SJSA1 (cell line): Measurements from ENCODE around the gene ACKR3. TPM values are rescaled to one million over a fixed set of nuclear protein-coding genes. Genes with fewer than 3 reads are reported as not detected.

Source experiments
- DNase-seq, 2 experiments: peaks; one replicate each; pipeline ENCODE4 v3.0.0-alpha.2; 2015 to 2020; ENCODE audit warnings: low spot score in 2 of 2, low read depth in 1 of 2
- H3K27ac ChIP-seq: fragments of 250-450 bp; sonication (Bioruptor Pico); 2 replicates; pipeline ENCODE4 v1.5.1; 2020; ENCODE audit warnings: mild to moderate bottlenecking, moderate library complexity
- H3K27me3 ChIP-seq: fragments of 250-450 bp; sonication (Bioruptor Pico); replicated peaks from 2 replicates; pipeline ENCODE4 v1.5.1; 2020; ENCODE audit warnings: mild to moderate bottlenecking, moderate library complexity
- H3K36me3 ChIP-seq: fragments of 250-450 bp; sonication (Bioruptor Pico); 2 replicates; pipeline ENCODE4 v1.5.1; 2020; ENCODE audit warnings: mild to moderate bottlenecking
- H3K4me1 ChIP-seq: fragments of 250-450 bp; sonication (Bioruptor Pico); replicated peaks from 2 replicates; pipeline ENCODE4 v1.6.1; 2021; ENCODE audit warnings: mild to moderate bottlenecking
- H3K4me3 ChIP-seq: fragments of 250-450 bp; sonication (Bioruptor Pico); 2 replicates; pipeline ENCODE4 v1.5.1; 2020; ENCODE audit warnings: mild to moderate bottlenecking
- H3K9me3 ChIP-seq: fragments of 250-450 bp; sonication (Bioruptor Pico); replicated peaks from 2 replicates; pipeline ENCODE4 v1.5.1; 2020; ENCODE audit warnings: mild to moderate bottlenecking
- total RNA-seq: library from RNA; depleted of rRNA; stranded (reverse); fragments of >200 nt; shearing (Covaris generic); gene quantifications from 2 replicates; pipeline ENCODE4 v1.2.3, GENCODE V29; 2014

Gene ACKR3
- total RNA-seq, 1 experiment from 2014 or later: 8.5 TPM

DNA sequence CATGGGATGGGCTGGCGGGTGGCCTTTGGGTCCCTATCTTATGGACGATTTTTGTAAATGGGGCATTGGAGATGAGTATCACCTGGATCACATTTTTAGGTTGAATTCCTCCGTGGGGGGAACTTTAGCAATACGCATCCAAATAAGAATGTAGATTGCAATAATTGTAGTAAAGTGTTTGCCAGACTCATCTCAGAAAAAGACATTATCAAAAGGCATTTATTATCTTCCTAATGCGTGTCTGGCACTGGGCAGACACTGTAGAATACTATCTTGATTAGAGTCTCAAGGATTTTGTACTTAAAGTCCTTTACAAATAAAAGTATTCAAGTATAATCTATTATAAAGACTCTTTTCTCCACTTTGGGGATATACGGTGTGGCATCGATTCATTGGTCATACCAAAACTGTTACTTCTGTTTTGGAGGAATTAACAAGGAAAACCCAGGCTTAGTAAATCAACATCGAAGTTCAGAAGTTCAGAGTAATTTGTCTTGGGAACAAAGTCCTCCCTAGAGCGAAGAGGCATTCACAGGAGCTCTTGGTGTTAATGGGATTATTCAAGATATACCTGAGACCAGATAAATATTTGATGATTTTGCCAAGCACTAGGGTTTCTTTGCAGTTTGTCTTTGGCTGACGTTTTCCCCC, 578 bp upstream of the ACKR3 start:
- Histone ChIP-seq H3K4me3 (no peak overlapping the region), H3K27me3 (no peaks in the 10 kb centered on the region)

GRCh38 chr2:236570081-236570868, 650 bp downstream of the ACKR3 start:
- Histone ChIP-seq H3K4me1 (peaks cover 16% of the 10 kb centered on the region), H3K4me3 (peak overlapping the region; percentile 31), H3K36me3 (no peaks in the 10 kb centered on the region), H3K27ac (no peak overlapping the region), H3K9me3 (no peaks in the 10 kb centered on the region), H3K27me3 (no peaks in the 10 kb centered on the region)
- DNase-seq: peak in 1 of 2 experiments; percentile 33

More for the DNA sequence above, 578 bp upstream of the ACKR3 start:
- DNase-seq: no peak
- no peaks in the 10 kb centered on the region for H3K9me3 ChIP-seq
- no peak overlapping the region for H3K27ac ChIP-seq
- peaks cover 16% of the 10 kb centered on the region for H3K4me1 ChIP-seq
- H3K36me3 ChIP-seq: no peaks in the 10 kb centered on the region

DNA sequence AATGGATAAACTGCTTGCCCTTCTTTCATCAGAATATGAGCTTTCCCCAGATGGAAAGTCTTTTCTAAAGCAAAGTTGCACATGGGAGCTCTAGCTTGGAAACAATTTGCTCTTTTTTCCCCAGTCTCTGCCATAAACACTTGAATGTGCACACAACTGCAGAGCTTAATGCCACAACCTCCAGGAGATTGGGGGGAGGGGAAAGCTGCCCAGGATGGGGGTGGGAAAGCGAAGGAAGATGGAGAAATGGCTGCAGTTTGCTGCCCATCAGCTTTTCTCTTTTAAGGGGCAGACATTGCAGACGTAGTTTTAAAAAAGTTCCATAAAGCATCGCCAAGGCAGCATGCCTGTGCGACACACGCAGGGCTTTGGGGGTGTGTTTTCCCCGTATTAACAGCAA, 1.5 kb downstream of the ACKR3 start:
- DNase-seq: no peak
- H3K27me3 ChIP-seq: no peaks in the 10 kb centered on the region
- no peaks in the 10 kb centered on the region for H3K9me3 ChIP-seq
- H3K27ac ChIP-seq: no peak overlapping the region
- peaks cover 16% of the 10 kb centered on the region for H3K4me1 ChIP-seq
- H3K4me3 ChIP-seq: no peak overlapping the region
- no peaks in the 10 kb centered on the region for H3K36me3 ChIP-seq

GRCh38 chr2:236572482-236572881, 2.9 kb downstream of the ACKR3 start:
- no peak for DNase-seq
- Histone ChIP-seq H3K27ac (no peak overlapping the region), H3K9me3 (no peaks in the 10 kb centered on the region), H3K4me1 (peaks cover 16% of the 10 kb centered on the region), H3K4me3 (no peak overlapping the region), H3K36me3 (no peaks in the 10 kb centered on the region), H3K27me3 (no peaks in the 10 kb centered on the region)

- no peak for DNase-seq
- no peak overlapping the region for H3K27ac ChIP-seq
- H3K4me3 ChIP-seq: no peak overlapping the region
- peaks cover 16% of the 10 kb centered on the region for H3K4me1 ChIP-seq
- no peaks in the 10 kb centered on the region for H3K36me3 ChIP-seq
- H3K9me3 ChIP-seq: no peaks in the 10 kb centered on the region
- H3K27me3 ChIP-seq: no peaks in the 10 kb centered on the region
Measured at GRCh38 chr2:236573066-236573929, 3.7 kb downstream of the ACKR3 start.

GRCh38 chr2:236574000-236574399, 4.4 kb downstream of the ACKR3 start:
- no peaks in the 10 kb centered on the region for H3K9me3 ChIP-seq
- H3K27me3 ChIP-seq: no peaks in the 10 kb centered on the region
- H3K4me3 ChIP-seq: no peak overlapping the region
- H3K36me3 ChIP-seq: no peaks in the 10 kb centered on the region
- DNase-seq: no peak
- peaks cover 16% of the 10 kb centered on the region for H3K4me1 ChIP-seq
- H3K27ac ChIP-seq: no peak overlapping the region

DNA sequence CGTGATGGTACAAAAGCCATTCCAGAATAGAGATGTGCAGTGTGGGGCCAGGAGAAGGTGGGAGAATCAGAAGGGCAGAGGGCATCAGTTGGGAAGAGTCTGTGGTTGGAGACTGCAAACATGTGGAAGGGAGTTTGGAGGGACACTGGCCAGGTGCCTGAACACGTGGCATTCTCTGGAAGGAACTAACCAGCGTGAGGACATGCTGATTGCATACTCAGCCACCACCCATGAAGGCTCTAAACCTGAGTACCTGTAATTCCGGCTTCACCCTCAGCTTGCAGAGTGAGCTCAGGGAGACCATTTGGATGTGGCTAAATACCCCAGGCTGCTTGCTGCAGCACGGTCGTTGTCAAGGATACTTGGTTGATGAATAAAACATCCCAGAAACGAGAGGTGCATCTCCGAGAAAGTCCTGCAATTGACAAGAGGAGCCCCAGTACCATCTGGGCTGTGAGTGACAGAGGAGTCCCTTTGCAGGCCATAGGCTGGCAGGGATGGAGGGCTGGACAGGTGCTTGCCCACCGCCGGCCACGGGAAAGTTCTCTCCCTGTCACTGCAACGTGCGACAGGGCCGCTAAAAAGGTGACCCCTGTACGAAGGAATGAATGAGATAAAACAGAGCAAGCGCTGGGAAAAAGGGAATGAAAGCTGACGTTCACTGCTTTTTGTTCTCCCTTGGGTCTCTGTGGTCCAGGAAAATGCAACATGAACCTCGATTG, 5.0 kb downstream of the ACKR3 start:
- DNase-seq: no peak
- Histone ChIP-seq H3K4me3 (no peak overlapping the region), H3K36me3 (no peaks in the 10 kb centered on the region), H3K27me3 (no peaks in the 10 kb centered on the region), H3K9me3 (no peaks in the 10 kb centered on the region), H3K27ac (no peak overlapping the region), H3K4me1 (peaks cover 11% of the 10 kb centered on the region)

GRCh38 chr2:236575510-236575909, 5.9 kb downstream of the ACKR3 start:
- H3K4me3 ChIP-seq: no peak overlapping the region

DNA sequence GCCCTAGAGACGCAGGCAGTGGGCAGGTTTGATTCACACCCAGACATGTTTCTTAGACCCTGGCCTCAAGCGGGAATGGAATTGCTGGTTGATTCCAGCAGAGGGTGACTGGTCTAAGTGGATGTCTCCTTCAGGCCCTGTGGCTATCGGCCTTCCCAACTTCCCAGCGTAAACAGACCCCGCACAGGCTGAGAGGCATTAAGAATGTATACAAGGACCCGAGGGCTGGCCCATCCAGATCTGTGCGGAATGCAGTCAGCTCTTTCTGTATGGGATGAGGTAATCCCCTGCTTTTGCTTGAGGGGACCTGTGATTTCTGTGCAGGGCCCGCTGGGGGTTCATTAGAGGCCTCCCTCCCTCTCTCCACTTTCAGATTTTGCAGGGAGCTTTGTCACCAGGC, 6.5 kb downstream of the ACKR3 start:
- H3K4me1 ChIP-seq: peaks cover under 1% of the 10 kb centered on the region; the same call in 1 of the 2 replicates
- DNase-seq: peak; percentile 46 to 62
- H3K27ac ChIP-seq: no peak overlapping the region
- no peak overlapping the region for H3K4me3 ChIP-seq
- no peaks in the 10 kb centered on the region for H3K36me3 ChIP-seq
- H3K27me3 ChIP-seq: no peaks in the 10 kb centered on the region
- H3K9me3 ChIP-seq: no peaks in the 10 kb centered on the region

More at GRCh38 chr2:236575510-236575909, 5.9 kb downstream of the ACKR3 start:
- H3K27ac ChIP-seq: no peak overlapping the region
- H3K9me3 ChIP-seq: no peaks in the 10 kb centered on the region
- no peaks in the 10 kb centered on the region for H3K27me3 ChIP-seq
- DNase-seq: no peak
- peaks cover 6% of the 10 kb centered on the region for H3K4me1 ChIP-seq
- H3K36me3 ChIP-seq: no peaks in the 10 kb centered on the region

DNA sequence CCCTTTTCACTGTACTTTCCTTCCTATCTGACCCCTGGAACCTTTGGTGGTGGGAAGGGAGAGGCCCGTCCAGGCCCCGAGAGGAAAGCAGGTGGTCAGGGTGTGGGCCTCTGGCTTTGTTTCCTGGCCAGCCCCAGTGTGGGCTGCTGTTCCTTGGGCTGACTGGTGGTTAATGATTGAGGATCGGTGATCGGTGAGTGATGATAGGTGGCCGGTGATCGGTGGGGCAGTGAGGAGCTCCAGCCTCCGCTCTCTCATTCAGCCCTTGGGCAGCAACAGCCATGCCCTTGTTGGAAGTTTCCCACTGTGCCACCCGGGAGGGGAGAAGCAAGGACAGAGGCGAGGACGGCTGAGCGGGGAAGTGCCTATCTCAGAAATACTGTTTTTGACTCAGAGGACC, 7.3 kb downstream of the ACKR3 start:
- Histone ChIP-seq H3K27ac (no peak overlapping the region), H3K27me3 (no peaks in the 10 kb centered on the region), H3K9me3 (no peaks in the 10 kb centered on the region), H3K4me3 (no peak overlapping the region), H3K4me1 (no peaks in the 10 kb centered on the region; the same call in 1 of the 2 replicates), H3K36me3 (no peaks in the 10 kb centered on the region)
- DNase-seq: no peak

GRCh38 chr2:236577481-236578410, 8.1 kb downstream of the ACKR3 start:
- Histone ChIP-seq H3K36me3 (no peaks in the 10 kb centered on the region), H3K4me1 (no peaks in the 10 kb centered on the region; the same call in 1 of the 2 replicates), H3K27ac (no peak overlapping the region), H3K9me3 (no peaks in the 10 kb centered on the region), H3K27me3 (no peaks in the 10 kb centered on the region), H3K4me3 (no peak overlapping the region)
- DNase-seq: no peak

DNA sequence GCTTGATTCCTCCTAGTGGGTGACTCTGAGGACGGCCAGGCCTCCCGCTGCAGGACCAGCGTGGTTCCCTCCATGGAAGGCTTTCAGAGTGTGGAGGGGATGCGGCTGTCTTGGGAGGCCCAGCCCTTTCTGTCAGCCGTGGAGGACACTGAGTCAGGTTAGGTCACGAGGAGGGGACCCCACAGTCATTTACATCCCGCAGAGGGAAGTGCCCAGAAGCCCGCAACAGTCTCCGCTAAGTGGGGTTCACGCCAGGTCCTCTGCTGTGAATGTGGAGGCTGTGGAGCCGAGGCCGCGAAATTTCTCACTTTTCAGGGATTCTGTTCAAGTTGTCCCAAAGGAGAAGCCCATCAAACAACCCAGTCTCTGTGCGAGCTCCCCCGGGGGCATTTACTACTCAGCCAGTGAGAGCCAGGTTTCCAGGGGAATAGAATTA, 8.8 kb downstream of the ACKR3 start:
- Histone ChIP-seq H3K27ac (no peak overlapping the region), H3K9me3 (no peaks in the 10 kb centered on the region), H3K27me3 (no peaks in the 10 kb centered on the region), H3K4me3 (no peak overlapping the region), H3K4me1 (no peaks in the 10 kb centered on the region; the same call in 1 of the 2 replicates), H3K36me3 (no peaks in the 10 kb centered on the region)
- DNase-seq: no peak
